Astrocyte (in vitro differentiated cells and primary cell): ENCODE measurements around the gene ACTN1.

Experiments used
- EZH2 ChIP-seq: IDR thresholded peaks from 2 replicates; pipeline ENCODE4 v1.6.1; 2012; ENCODE audit warnings: mild to moderate bottlenecking, low read length, inconsistent platforms; ENCODE audit not compliant: insufficient read depth
- TF ChIP-seq, protein P1 (sequence below): IDR thresholded peaks from 2 replicates; pipeline ENCODE4 v1.5.1; 2011; ENCODE audit warnings: low read depth, mild to moderate bottlenecking, inconsistent platforms, low read length, moderate library complexity; ENCODE audit not compliant: insufficient read depth

GRCh38 chr14:68939893-68940613 is 39.0 kb downstream of the ACTN1 start:
- TF ChIP-seq, protein P1, sequence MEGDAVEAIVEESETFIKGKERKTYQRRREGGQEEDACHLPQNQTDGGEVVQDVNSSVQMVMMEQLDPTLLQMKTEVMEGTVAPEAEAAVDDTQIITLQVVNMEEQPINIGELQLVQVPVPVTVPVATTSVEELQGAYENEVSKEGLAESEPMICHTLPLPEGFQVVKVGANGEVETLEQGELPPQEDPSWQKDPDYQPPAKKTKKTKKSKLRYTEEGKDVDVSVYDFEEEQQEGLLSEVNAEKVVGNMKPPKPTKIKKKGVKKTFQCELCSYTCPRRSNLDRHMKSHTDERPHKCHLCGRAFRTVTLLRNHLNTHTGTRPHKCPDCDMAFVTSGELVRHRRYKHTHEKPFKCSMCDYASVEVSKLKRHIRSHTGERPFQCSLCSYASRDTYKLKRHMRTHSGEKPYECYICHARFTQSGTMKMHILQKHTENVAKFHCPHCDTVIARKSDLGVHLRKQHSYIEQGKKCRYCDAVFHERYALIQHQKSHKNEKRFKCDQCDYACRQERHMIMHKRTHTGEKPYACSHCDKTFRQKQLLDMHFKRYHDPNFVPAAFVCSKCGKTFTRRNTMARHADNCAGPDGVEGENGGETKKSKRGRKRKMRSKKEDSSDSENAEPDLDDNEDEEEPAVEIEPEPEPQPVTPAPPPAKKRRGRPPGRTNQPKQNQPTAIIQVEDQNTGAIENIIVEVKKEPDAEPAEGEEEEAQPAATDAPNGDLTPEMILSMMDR = no peak
- TF ChIP-seq EZH2 = no peak
